Gastrocnemius medialis (tissue), 4 donors: Measurements from ENCODE around the gene ESR1.

Experiments
- CTCF ChIP-seq, 5 experiments: fragments of 450-650 bp in 3 of 5; fragments of 200-600 bp in 2 of 5; sonication (generic) in 2 of 5; IDR thresholded peaks in 4 of 5; conservative IDR thresholded peaks in 1 of 5; 1 replicate in 4 of 5; 2 replicates in 1 of 5; pipeline ENCODE4 v1.5.1; 2016 to 2019; ENCODE audit warnings: antibody characterized with exemption in 5 of 5, mild to moderate bottlenecking in 3 of 5, moderate library complexity in 3 of 5
- POLR2A ChIP-seq, 2 donors: fragments of 450-650 bp; IDR thresholded peaks; one replicate each; pipeline ENCODE4 v1.6.1; 2017; ENCODE audit warnings: antibody characterized with exemption in 2 of 2, mild to moderate bottlenecking in 2 of 2, moderate library complexity in 2 of 2

- TF ChIP-seq POLR2A (IDR thresholded peaks at IDR 0.05), result no peak
- TF ChIP-seq CTCF (IDR thresholded peaks at IDR 0.05 in 4 of 5, conservative IDR thresholded peaks at IDR 0.05 in 1 of 5), result no peak
Observed at GRCh38 chr6:152151920-152152319, 344.4 kb downstream of the ESR1 start.
